Motor neuron (in vitro differentiated cells): ENCODE measurements around the gene COPE. TPM values are rescaled to one million over a fixed set of nuclear protein-coding genes. Genes with fewer than 3 reads are reported as not detected.

Experiments
- ATAC-seq, 8 experiments: fragments of 200-7000 bp; cut with Tn5 transposase; replicated peaks in 6 of 8; 2 replicates each; pipeline ENCODE4 v1.8.0; 2021; ENCODE audit warnings: mild to moderate bottlenecking in 8 of 8, moderate library complexity in 8 of 8
- H3K27ac ChIP-seq, 2 donors: fragments of 250-450 bp; sonication (Bioruptor Pico); 2 replicates each; pipeline ENCODE4 v1.9.0; 2021; ENCODE audit warnings: antibody characterized with exemption in 2 of 2, mild to moderate bottlenecking in 2 of 2, moderate library complexity in 1 of 2
- H3K4me1 ChIP-seq, 2 donors: fragments of 250-450 bp; sonication (Bioruptor Pico); replicated peaks in 1 of 2; 2 replicates each; pipeline ENCODE4 v1.6.1; 2021; ENCODE audit warnings: antibody characterized with exemption in 2 of 2, mild to moderate bottlenecking in 2 of 2, moderate library complexity in 1 of 2
- H3K4me3 ChIP-seq, 5 donors: fragments of 250-450 bp; sonication (Bioruptor Pico); 2 replicates each; pipeline ENCODE4 v1.9.0; 2021; ENCODE audit warnings: antibody characterized with exemption in 5 of 5, mild to moderate bottlenecking in 5 of 5, moderate library complexity in 4 of 5
- WGBS, 10 experiments: fragments of 450-650 bp; shearing (Covaris generic); methylation state at CpG; one replicate each; pipeline ENCODE4 v1.0.0; 2022; 5-methylcytosine and 5-hydroxymethylcytosine counted together
- in situ Hi-C, 9 experiments: fragments of 400-800 bp; cut with MboI; loops; one replicate each; pipeline ENCODE4 v1.15.0; 2021; ENCODE audit warnings: low sequenced_read_pairs in 9 of 9, low pct_unique_long_range_greater_than_20kb in 2 of 9; ENCODE audit not compliant: unreplicated experiment in 9 of 9
- total RNA-seq, 8 experiments: library from RNA; unstranded; fragments of 300-600 nt; gene quantifications; 2 replicates each; pipeline versions ENCODE4 v1.2.3 to v1.2.4, GENCODE V29; 2022

COPE gene
- total RNA-seq, 8 experiments from 2014 or later, result 151 to 208 (median 173) TPM

DNA sequence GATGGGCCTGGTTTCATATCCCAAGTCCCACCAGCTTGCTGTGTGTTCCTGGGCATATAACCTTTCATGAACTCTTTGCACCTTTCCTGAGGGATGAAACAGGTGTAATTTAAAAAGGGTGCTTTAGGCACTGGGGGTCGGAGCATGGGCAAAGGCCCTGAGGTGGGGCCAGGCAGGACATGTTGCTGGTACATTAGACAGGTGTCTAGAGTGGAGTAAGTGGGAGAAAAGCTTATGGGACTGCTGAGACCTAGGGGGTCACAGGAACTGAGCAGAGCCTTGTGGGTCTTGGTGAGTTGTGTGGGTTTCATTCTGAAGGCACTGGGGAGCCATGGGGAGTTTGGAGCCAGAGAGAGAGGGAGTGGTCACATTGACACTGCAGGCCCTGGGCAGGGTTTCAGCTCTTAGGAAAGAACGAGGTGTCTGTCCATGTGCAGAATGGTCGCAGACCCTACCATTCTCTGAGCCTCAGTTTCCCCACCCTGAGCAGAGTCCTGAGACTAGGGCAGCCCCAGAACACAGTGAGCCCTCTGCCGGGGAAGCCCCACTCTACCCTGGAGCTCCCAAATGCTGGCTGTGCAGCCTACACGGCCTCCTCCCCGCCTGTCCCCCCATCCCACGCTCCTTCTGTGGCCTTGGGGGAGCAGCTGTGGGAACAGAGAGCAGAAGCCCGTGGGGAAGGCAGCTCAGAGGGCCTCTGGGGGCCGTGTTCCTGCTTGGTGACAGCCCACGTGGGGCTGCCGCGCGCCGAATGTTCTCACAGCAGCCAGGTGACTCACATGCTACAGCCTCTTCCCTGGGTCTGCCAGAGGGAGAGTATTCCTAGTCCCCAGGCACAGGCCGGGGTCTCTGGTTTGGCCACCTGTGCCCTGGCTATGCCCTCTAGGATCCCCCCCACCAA, 29.1 kb upstream of the COPE start:
- no peaks in the 10 kb centered on the region for H3K4me1 ChIP-seq
- in situ Hi-C loops, result no loop called here
- ATAC-seq, result no peak
- 35 to 100% (median 83%) methylated on average over 2 to 4 of the region's 15 CpGs; no CpG with 5 or more reads in 5 of the 10 experiments for WGBS, 10 experiments
- no peak overlapping the region for H3K27ac ChIP-seq
- no peak overlapping the region for H3K4me3 ChIP-seq

DNA sequence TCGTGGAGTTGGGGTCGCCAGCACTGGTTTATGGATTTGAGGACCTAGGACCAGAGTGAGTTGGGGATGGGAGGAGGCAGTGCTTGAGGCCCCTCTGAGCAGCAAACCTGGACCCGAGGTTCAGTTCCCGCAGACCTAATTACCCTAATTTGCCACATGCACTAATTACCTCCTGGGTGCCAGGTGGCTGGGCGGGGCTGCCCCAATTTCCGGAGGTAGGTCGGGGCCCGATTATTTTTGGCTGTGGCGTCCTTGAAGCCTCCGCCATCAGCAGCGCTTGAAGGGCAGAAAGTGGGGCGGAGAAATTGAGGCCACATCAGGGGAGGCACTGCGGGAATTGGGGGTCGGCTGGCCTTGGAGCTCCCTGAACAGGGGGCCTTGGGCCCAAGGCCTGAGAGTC, 27.7 kb upstream of the COPE start:
- no peak overlapping the region for H3K27ac ChIP-seq
- no peaks in the 10 kb centered on the region for H3K4me1 ChIP-seq
- WGBS, 10 experiments, result 20 to 100% (median 80%) methylated on average over 1 to 8 of the region's 14 CpGs; no CpG with 5 or more reads in 3 of the 10 experiments
- no peak for ATAC-seq
- no peak overlapping the region for H3K4me3 ChIP-seq
- in situ Hi-C loops, result no loop called here

DNA sequence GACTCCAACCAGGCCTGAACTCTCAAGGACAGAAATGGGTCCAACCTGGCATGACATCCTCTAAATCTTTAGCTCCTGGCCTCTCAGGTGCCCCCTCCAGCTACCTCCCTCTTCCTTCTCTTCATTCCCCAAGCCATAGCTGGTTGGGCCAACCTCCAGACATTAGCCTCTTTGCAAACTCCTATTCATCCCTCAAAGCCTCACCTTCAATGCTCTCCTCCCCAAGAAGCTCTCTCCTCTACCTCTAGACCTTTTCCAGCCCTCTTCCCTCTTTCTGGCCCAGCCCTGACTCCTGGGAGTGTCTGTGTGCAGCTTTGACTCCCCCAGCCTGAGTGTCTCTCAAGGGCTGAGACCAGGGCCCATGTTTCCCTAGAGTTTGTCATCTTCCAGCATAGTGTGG, 27.1 kb upstream of the COPE start:
- in situ Hi-C loops, result no loop called here
- ATAC-seq, result no peak

DNA sequence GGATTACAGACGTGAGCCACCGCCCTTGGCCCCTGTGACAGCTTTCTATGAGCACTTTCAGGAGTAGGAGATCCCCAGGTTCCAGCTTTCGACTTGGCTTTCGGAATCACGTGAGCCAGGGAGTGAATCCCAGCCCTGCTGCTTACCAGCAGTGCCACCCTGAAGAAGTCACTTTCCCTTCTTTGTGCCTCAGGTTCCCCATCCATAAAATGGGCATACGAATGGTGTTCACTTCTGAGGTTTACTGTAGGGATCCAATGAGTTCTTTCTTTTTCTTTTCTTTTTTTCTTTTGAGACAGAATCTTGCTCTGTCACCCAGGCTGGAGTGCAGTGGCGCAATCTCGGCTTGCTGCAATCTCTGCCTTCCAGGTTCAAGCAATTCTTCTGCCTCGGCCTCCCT, 26.1 kb upstream of the COPE start:
- ATAC-seq, result no peak
- in situ Hi-C loops, result no loop called here
- no peak overlapping the region for H3K4me3 ChIP-seq
- 50 to 100% (median 81%) methylated on average over 1 to 6 of the region's 9 CpGs; no CpG with 5 or more reads in 2 of the 10 experiments for WGBS, 10 experiments
- H3K27ac ChIP-seq, result no peak overlapping the region
- H3K4me1 ChIP-seq, result peaks cover 0 to 3% of the 10 kb centered on the region in 2 donors

More for the DNA sequence above, 27.1 kb upstream of the COPE start:
- H3K4me3 ChIP-seq, result no peak overlapping the region
- H3K4me1 ChIP-seq, result peaks cover 0 to 3% of the 10 kb centered on the region in 2 donors
- no peak overlapping the region for H3K27ac ChIP-seq

DNA sequence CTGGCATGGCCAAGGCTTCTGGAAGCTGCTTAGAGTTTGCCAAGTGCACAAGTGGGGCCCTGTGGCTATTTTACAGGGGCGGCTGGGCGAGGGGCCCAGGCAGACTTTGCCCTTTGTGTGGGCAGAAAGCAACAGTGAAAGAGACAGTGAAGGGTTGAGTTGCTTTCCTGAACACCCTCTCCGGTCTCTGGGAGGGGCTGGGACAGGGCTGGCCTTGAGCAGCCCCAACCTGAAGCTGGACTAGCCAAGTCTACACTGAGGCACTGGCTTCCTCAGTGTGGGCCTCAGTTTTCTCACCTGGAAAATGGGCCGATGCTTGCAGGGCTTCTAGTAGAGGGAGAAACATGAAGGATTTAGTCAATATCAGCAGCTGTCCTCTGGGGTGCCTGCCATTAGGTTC, 24.3 kb upstream of the COPE start:
- H3K4me3 ChIP-seq, result no peak overlapping the region
- no peak overlapping the region for H3K27ac ChIP-seq
- 50 to 100% (median 83%) methylated on average over 1 to 4 of the region's 4 CpGs; no CpG with 5 or more reads in 4 of the 10 experiments for WGBS, 10 experiments
- ATAC-seq, result no peak
- peaks cover 6 to 7% of the 10 kb centered on the region in 2 donors for H3K4me1 ChIP-seq
- in situ Hi-C loops, result no loop called here

DNA sequence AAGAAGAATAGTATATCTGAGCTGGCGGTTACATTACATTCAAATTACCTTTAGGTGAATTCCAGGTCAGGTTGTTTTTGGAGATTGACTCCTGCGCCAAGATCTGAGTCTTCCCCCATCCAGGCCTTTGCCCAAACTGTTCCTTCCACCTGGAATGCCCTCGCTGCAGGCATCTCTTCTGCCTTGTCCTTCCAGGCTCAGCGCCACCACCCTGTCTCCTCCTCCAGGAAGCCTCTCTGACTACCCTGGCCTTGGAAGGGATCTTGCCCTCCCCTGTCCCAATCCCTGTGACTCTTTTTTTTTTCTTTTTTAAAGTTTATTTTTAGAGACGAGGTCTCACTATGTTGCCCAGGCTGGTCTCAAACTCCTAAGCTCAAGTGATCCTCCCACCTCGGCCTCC, 23.5 kb upstream of the COPE start:
- H3K4me3 ChIP-seq, result no peak overlapping the region
- no peak overlapping the region for H3K27ac ChIP-seq
- WGBS, 10 experiments, result 76 to 100% (median 85%) methylated on average over 1 to 6 of the region's 6 CpGs; no CpG with 5 or more reads in 3 of the 10 experiments
- in situ Hi-C loops, result no loop called here
- peaks cover 6 to 7% of the 10 kb centered on the region in 2 donors for H3K4me1 ChIP-seq
- no peak for ATAC-seq

DNA sequence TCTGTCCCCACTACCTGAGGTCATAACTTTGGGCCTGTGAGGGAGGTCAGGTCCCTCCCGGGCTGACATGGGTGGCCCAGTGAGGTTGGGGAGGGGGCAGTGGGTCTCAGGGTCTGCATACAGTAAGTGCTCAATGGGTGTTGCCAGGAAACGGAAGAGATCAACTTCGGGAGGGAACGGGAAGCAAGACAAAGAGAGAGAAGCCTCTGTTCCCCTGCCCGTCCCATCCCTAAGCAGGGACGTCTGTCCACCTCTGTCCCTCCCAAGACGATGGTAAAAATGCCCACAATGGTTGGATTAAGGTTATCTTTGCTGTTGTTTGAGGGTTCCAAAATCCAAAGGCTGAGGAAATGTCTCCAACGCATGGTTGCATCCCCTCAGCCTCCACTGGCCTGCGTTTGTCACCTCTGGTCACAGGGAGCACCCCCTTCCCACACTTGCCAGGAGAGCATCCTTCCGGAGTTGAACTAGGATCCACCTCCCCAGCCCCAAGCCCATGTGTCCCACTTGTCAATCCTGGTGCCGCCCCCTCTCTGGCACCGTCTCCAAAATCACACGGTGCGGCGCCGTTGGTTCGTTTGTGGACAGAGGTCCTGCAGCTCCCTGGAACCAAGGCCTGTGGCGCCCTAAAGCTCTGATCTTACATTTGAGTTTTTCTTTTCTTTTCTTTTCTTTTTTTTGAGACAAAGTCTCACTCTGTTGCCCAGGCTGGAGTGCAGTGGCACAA, 22.6 kb upstream of the COPE start:
- H3K4me1 ChIP-seq, result peaks cover 6 to 7% of the 10 kb centered on the region in 2 donors
- WGBS, 10 experiments, result 28 to 80% (median 67%) methylated on average over 1 to 3 of the region's 18 CpGs; no CpG with 5 or more reads in 2 of the 10 experiments
- ATAC-seq, result no peak
- peak overlapping the region; percentile 53 to 77 (median 66) for H3K4me3 ChIP-seq
- no peak overlapping the region for H3K27ac ChIP-seq
- in situ Hi-C loops, result no loop called here

DNA sequence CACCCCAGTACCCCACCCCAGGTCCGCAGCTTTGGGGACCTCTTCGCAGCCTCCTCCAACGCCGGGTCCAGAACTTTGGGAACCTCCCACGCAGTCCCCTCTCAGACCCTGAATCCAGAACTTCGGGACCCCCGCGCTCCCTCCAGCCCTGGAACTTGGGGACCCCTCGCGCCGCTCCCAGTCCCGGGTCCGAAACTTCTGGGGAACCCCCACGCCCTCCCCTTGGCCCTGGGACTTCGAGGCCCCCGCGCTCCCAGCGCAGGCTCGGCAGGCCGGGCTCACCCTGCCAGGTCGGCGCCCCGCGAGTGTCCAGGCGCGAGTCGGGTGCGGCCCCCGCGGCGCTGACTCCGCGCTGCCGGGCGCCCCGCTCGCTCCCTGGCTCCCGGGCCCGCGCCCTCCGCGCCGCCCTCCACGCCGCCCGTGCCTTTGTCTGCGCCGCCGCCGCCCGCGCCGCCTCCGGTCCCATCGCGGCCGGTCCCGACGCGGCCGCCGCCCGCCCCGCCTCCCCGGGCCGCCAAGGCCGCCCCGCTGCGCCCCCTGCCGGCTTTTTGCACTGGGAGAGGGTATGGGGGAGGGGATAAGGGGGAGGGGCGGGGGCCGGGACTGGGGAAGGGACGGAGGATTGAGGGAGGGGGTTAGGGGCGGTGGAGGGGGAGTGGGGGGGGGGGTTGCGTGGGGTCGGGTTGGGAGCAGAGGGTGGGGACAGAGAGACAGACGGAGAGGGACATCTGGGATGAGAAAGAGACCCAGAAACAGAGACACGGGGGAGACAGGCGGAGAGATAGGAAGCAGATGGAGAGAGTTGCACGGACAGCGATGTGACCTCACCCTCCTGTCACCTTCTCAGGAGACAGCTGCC, 21.8 kb upstream of the COPE start, which contains the start of gene HOMER3:
Gene HOMER3, minus strand, starts transcription at position 449 of the 859 bp plus-strand sequence. CDS start 2,235 bp downstream, outside the sequence.
- Histone ChIP-seq H3K27ac (peak within 1 kb of the TSS in 1 of 2 donors; percentile 35), H3K4me1 (peaks cover 6 to 7% of the 10 kb centered on the region in 2 donors), H3K4me3 (peak within 1 kb of the TSS; percentile 53 to 77 (median 66))
- no CpG with 5 or more reads among the region's 81 CpGs for WGBS, 10 experiments
- in situ Hi-C loops, result no loop called here
- ATAC-seq, result peak; percentile 79 to 93 (median 85)

DNA sequence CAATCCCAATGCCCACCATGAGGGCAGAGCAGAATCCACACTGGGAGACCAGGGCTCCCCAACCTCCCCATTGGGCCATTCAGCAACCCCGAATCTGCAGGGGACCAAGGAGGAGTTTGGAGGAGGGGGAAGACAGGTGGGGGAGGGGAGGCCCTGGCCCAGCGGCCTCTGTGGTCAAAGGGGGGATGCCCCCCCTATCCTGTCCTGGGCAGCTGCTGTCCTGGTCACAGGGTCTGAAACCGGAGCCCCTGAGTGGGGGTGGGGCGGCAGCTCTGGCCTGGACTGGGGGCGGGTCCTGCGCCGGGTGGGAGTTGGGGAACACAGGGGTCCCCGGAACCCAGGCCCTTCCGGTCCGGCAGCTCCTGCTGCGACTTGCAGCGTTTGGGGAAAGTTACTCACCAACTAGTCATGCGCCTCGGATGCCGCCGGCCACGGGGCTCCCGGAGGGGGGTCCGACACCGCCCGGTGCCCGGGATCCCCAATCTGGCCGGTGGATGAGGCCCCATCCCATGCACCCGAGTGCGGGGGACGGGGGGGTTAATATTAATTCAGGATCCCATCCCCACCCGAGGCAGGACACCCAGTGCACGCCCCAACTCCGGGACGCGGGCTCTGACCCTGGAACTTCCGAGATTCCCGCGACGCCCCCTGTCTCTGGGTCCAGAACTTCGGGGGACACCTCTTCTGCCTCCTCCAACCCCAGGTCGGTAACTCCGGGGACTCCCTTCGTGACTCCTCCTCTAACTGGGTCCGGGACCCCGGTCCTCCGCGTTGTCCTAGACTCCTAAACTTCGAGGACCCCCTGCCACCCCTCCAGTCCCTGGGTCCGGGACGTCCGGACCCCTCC, 21.0 kb upstream of the COPE start:
- 0% methylated on average over 6 of the region's 47 CpGs; no CpG with 5 or more reads in 9 of the 10 experiments for WGBS, 10 experiments
- Histone ChIP-seq H3K27ac (no peak overlapping the region), H3K4me1 (peaks cover 6 to 7% of the 10 kb centered on the region in 2 donors), H3K4me3 (peak overlapping the region; percentile 53 to 77 (median 66))
- ATAC-seq, result peak; percentile 13 to 54 (median 36)
- in situ Hi-C loops, result no loop called here

DNA sequence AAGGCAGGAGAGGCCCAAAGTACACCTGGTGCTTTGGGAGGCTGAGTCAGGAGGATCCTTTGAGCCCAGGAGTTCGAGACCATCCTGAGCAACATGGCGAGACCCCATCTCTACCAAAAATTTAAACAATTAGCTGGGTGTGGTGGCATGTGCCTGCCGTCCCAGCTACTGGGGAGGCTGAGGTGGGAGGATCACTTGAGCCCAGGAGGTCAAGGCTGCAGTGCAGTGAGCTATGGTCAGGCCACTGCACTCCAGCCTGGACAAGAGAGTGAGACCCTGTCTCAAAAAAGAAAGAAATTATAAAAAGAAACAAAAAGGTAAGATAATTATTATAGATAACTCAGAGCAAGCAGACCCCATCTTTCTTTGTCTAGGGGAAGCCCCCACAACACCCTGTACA, 20.0 kb upstream of the COPE start:
- Histone ChIP-seq H3K4me3 (no peak overlapping the region), H3K4me1 (peaks cover 6 to 7% of the 10 kb centered on the region in 2 donors), H3K27ac (no peak overlapping the region)
- ATAC-seq, result no peak
- in situ Hi-C loops, result no loop called here
- 83 to 100% (median 88%) methylated on average over 1 to 2 of the region's 3 CpGs; no CpG with 5 or more reads in 5 of the 10 experiments for WGBS, 10 experiments

DNA sequence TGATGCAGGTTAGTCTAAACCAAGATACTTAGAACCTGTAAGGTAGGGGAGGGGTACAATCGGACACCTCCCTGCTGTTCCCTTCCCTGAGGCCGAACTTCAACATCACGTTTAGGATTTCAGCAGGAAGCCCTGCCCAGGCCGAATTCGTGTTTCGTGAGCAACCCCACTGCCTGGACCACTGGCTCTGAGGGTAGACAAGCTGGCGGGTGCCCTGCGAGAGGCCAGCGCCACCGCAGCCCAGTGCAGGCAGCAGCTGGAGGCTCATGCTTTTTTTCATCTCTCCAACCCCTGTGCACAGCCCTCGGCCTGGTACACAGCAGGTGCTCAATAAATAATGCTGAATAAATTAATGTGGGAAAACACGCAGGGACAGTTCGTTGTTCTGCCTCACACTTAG, 14.1 kb upstream of the COPE start:
- H3K4me3 ChIP-seq, result no peak overlapping the region
- in situ Hi-C loops, result no loop called here
- ATAC-seq, result no peak
- no peak overlapping the region for H3K27ac ChIP-seq
- H3K4me1 ChIP-seq, result peaks cover 0 to 5% of the 10 kb centered on the region in 2 donors
- WGBS, 10 experiments, result 42 to 95% (median 79%) methylated on average over 1 to 6 of the region's 13 CpGs; no CpG with 5 or more reads in 4 of the 10 experiments
